ENCODE measurements around the gene CASK.

Gene CASK

GRCh38 chrX:41837270-41837944 is 85.9 kb downstream of the CASK start:
- ATAC-seq, result no peak
- TF ChIP-seq CSRNP3 (CRISPR knock-in tag; IDR thresholded peaks at IDR 0.05), result no peak
- no peak for TF ChIP-seq RARB (CRISPR knock-in tag; IDR thresholded peaks at IDR 0.05)
- TF ChIP-seq ZC3H10 (CRISPR knock-in tag; IDR thresholded peaks at IDR 0.05), result no peak
- no peak for TF ChIP-seq OSR1 (CRISPR knock-in tag; IDR thresholded peaks at IDR 0.05)
- TF ChIP-seq PATZ1 (CRISPR knock-in tag; IDR thresholded peaks at IDR 0.05; ENCODE audit: borderline replicate concordance), result no peak
- TF ChIP-seq ESRRG (CRISPR knock-in tag; IDR thresholded peaks at IDR 0.05), result no peak
- TF ChIP-seq TCF4 (CRISPR knock-in tag; IDR thresholded peaks at IDR 0.05; ENCODE audit: borderline replicate concordance), result no peak
- no peak for TF ChIP-seq ZNF565 (CRISPR knock-in tag; conservative IDR thresholded peaks at IDR 0.05; ENCODE audit: low read depth)
- TF ChIP-seq SNAI2 (CRISPR knock-in tag; IDR thresholded peaks at IDR 0.05), result no peak
- no peak for TF ChIP-seq ZNF70 (CRISPR knock-in tag; IDR thresholded peaks at IDR 0.05)
- TF ChIP-seq BACH2 (CRISPR knock-in tag; IDR thresholded peaks at IDR 0.05; ENCODE audit: borderline replicate concordance), result no peak
- no peak for TF ChIP-seq ZFP3 (CRISPR knock-in tag; IDR thresholded peaks at IDR 0.05)

- ATAC-seq, result no peak
- TF ChIP-seq ESRRG (CRISPR knock-in tag; IDR thresholded peaks at IDR 0.05) (no peak), OSR1 (CRISPR knock-in tag; IDR thresholded peaks at IDR 0.05) (no peak), ZNF565 (CRISPR knock-in tag; conservative IDR thresholded peaks at IDR 0.05; ENCODE audit: low read depth) (no peak), POU6F1 (CRISPR knock-in tag; IDR thresholded peaks at IDR 0.05; ENCODE audit: borderline replicate concordance, low read depth) (no peak), ZNF8 (CRISPR knock-in tag; IDR thresholded peaks at IDR 0.05) (no peak), ZC3H10 (CRISPR knock-in tag; IDR thresholded peaks at IDR 0.05) (no peak), GLIS3 (CRISPR knock-in tag; IDR thresholded peaks at IDR 0.05) (no peak), TSHZ2 (CRISPR knock-in tag; IDR thresholded peaks at IDR 0.05) (no peak), PATZ1 (CRISPR knock-in tag; IDR thresholded peaks at IDR 0.05; ENCODE audit: borderline replicate concordance) (no peak), CREB5 (CRISPR knock-in tag; IDR thresholded peaks at IDR 0.05; ENCODE audit: low read depth) (no peak), TOX (CRISPR knock-in tag; IDR thresholded peaks at IDR 0.05; ENCODE audit: borderline replicate concordance) (no peak), BACH2 (CRISPR knock-in tag; IDR thresholded peaks at IDR 0.05; ENCODE audit: borderline replicate concordance) (no peak), ZNF70 (CRISPR knock-in tag; IDR thresholded peaks at IDR 0.05) (no peak), ZFP30 (CRISPR knock-in tag; IDR thresholded peaks at IDR 0.05) (no peak)
These were observed 94.5 kb downstream of the CASK start for GRCh38 chrX:41828826-41829225.

Data from SK-N-SH treated with all-trans-retinoic acid at 6 μM for 48 hours (cell line).